ENCODE measurements around the gene GPR143. TPM values are rescaled to one million over a fixed set of nuclear protein-coding genes. Genes with fewer than 3 reads are reported as not detected.

The GPR143 gene
- total RNA-seq, 6 experiments from 2014 or later = 0.26 to 1.1 (median 0.43) TPM; not detected in 1

DNA sequence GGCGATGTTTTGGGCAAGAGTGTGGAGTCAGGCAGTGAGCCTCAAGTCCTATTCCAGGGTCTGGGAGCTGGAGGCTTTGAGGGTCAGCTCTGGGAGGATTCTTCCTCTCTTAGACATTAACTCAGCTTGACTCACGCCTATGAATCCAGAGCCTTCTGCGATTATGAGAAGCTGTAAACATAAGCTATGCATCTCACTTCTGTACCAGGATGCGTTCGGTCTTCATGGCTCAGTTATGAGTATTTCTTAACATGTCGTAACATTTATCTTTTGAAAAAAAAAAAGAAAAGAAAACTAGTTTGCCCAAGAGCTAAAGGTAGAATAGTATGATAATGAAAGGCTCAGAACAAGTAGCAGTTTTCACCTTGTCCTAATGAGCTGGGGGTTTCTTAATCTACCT lies 25.2 kb upstream of the GPR143 start:
- intact Hi-C loops (cut with DNase I) = no loop called here
- H3K4me3 ChIP-seq = no peak overlapping the region
- no peak for DNase-seq
- H3K36me3 ChIP-seq = no peaks in the 10 kb centered on the region
- no peak for ATAC-seq
- no peak overlapping the region for H3K27ac ChIP-seq
- H3K9me3 ChIP-seq = no peaks in the 10 kb centered on the region
- no peak for TF ChIP-seq POLR2A (IDR thresholded peaks at IDR 0.05)
- TF ChIP-seq, protein P1, sequence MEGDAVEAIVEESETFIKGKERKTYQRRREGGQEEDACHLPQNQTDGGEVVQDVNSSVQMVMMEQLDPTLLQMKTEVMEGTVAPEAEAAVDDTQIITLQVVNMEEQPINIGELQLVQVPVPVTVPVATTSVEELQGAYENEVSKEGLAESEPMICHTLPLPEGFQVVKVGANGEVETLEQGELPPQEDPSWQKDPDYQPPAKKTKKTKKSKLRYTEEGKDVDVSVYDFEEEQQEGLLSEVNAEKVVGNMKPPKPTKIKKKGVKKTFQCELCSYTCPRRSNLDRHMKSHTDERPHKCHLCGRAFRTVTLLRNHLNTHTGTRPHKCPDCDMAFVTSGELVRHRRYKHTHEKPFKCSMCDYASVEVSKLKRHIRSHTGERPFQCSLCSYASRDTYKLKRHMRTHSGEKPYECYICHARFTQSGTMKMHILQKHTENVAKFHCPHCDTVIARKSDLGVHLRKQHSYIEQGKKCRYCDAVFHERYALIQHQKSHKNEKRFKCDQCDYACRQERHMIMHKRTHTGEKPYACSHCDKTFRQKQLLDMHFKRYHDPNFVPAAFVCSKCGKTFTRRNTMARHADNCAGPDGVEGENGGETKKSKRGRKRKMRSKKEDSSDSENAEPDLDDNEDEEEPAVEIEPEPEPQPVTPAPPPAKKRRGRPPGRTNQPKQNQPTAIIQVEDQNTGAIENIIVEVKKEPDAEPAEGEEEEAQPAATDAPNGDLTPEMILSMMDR (IDR thresholded peaks at IDR 0.05) = no peak
- H3K4me1 ChIP-seq = peaks cover 0 to 16% (median 7%) of the 10 kb centered on the region in 4 donors
- no peaks in the 10 kb centered on the region for H3K27me3 ChIP-seq
- 60% methylated on average over 6 of the region's 6 CpGs for WGBS (ENCODE audit: insufficient coverage, low coverage, low lambda C conversion rate, missing lambda C conversion rate)

DNA sequence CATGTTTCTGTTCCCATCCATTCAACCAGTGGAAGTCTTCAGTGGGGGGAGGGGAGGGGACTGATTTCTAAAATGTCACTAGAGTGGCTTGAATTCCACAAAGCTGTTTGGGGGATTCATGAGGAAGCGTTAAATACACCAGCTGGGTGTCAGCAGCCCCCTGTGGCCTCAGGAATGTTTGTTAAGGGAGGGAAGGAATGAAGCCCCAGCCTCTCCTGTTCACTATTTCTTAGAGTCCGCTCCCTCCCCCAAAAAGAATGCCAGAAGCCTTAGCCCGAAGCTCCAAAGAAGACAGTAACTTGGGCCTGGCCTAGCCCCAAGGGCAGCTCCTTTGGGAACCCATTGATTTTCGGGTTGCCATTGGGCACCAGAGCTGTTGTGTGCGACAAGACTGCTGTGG lies 23.9 kb upstream of the GPR143 start:
- TF ChIP-seq POLR2A (IDR thresholded peaks at IDR 0.05) = no peak
- TF ChIP-seq, protein P1 (IDR thresholded peaks at IDR 0.05) = no peak
- 42% methylated on average over 2 of the region's 5 CpGs for WGBS (ENCODE audit: insufficient coverage, low coverage, low lambda C conversion rate, missing lambda C conversion rate)

DNA sequence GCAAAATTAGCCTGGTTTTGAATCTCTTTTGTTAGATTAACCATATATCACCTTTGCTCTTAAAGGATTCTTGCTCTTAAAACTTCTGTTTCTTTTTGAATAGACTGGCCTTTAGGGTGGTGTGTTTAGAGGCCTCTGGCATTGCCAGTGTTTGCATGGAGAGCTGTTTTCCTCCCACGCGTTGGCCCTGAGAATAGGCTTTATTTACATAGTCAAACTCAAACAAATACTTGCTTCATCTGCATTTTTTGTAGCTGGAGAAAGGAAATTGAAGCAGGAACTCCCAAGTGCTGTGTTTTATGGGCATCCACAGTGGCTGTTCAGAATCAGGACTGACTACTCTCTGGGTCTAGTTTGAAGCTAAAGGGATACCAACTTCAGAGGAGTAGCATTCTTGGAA lies 23.3 kb upstream of the GPR143 start:
- DNase-seq = peak in 2 of 3 donors; percentile 54 to 63
- WGBS (ENCODE audit: insufficient coverage, low coverage, low lambda C conversion rate, missing lambda C conversion rate) = 0% methylated on average over 2 of the region's 2 CpGs
- H3K4me3 ChIP-seq = no peak overlapping the region
- no peaks in the 10 kb centered on the region for H3K36me3 ChIP-seq
- peaks cover 0 to 16% (median 7%) of the 10 kb centered on the region in 4 donors for H3K4me1 ChIP-seq
- intact Hi-C loops (cut with DNase I) = no loop called here
- peak overlapping the region in 2 of 3 donors; percentile 7 to 76 for H3K27ac ChIP-seq
- H3K27me3 ChIP-seq = no peaks in the 10 kb centered on the region
- no peak for TF ChIP-seq POLR2A (IDR thresholded peaks at IDR 0.05)
- peak; percentile 77 to 82 (median 80) for ATAC-seq
- H3K9me3 ChIP-seq = no peaks in the 10 kb centered on the region

More for the DNA sequence above, 23.9 kb upstream of the GPR143 start:
- Histone ChIP-seq H3K36me3 (no peaks in the 10 kb centered on the region), H3K27me3 (no peaks in the 10 kb centered on the region), H3K4me1 (peaks cover 0 to 16% (median 7%) of the 10 kb centered on the region in 4 donors), H3K9me3 (no peaks in the 10 kb centered on the region), H3K4me3 (no peak overlapping the region), H3K27ac (peak overlapping the region in 1 of 3 donors; percentile 13)
- ATAC-seq (no peak), DNase-seq (no peak)
- intact Hi-C loops (cut with DNase I) = no loop called here

DNA sequence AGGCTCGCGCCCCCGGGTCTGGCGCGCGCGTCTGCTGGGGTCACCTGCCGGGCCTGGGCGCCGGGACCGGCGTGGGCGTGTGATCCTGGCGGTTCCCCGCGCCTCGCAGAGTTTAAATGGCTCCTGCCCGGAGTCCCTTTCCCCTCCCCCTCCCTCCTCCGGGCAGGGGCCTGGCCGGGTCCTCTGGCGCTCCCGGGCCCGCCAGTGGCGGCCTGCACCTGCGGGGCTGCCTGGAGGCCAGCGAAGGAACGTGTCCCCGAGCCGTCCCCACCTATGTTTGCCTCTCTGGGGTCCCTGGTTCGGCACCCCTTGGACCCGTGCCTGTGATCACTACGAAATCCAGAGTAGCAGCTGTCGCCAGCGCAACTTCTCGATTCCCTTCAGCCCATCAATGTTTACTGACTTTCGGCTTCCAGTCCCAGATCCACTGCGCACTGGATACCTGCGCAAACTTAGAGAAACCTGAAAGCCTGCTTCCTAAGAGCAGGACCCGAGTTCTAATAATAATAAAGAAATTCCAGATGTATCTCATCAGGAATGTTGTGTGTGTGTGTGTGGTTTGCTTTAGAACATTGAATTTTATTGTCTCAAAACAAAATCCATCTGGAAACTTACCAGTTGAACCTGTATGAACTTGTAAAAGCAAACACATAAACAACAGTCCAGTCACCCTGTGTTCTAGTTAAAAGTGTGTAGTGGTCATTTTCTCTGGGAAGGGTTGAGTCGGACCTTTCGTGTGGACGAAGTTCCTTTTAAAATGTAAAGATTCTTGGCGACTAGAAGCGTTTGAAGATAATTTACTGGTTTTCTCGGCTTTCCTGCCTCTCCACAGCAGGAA lies 21.4 kb upstream of the GPR143 start:
- peaks cover 0 to 16% (median 7%) of the 10 kb centered on the region in 4 donors for H3K4me1 ChIP-seq
- 2% methylated on average over 11 of the region's 45 CpGs for WGBS (ENCODE audit: insufficient coverage, low coverage, low lambda C conversion rate, missing lambda C conversion rate)
- TF ChIP-seq, protein P1 (IDR thresholded peaks at IDR 0.05) = no peak
- TF ChIP-seq POLR2A (IDR thresholded peaks at IDR 0.05) = no peak
- ATAC-seq (peak; percentile 40 to 66 (median 56)), DNase-seq (peak in 2 of 3 donors; percentile 41 to 49)
- no peaks in the 10 kb centered on the region for H3K27me3 ChIP-seq
- H3K36me3 ChIP-seq = no peaks in the 10 kb centered on the region
- intact Hi-C loops (cut with DNase I) = no loop called here
- peak overlapping the region; percentile 46 to 66 (median 50) for H3K4me3 ChIP-seq
- H3K27ac ChIP-seq = peak overlapping the region; percentile 62 to 76 (median 70)
- H3K9me3 ChIP-seq = no peaks in the 10 kb centered on the region

Measured in right lobe of liver (tissue), 6 donors.